Astrocyte of the cerebellum (primary cell): ENCODE results near the gene EIF3K.
A peak's percentile ranks its signal among the peaks of the same experiment; 100 is the strongest.

Experiments used
- DNase-seq: peaks from one replicate; pipeline ENCODE4 v3.0.0-alpha.2; 2011; ENCODE audit warnings: low read depth
- H3K4me3 ChIP-seq: 2 replicates; pipeline ENCODE4 v1.5.1; 2011; ENCODE audit warnings: mild to moderate bottlenecking, low read depth, low read length, moderate library complexity
- CTCF ChIP-seq: IDR thresholded peaks from 2 replicates; pipeline ENCODE4 v1.5.1; 2012; ENCODE audit warnings: low read length, low read depth, moderate library complexity, mild to moderate bottlenecking; ENCODE audit errors: missing control alignments
- in situ Hi-C: cut with HindIII; loops from 2 replicates; pipeline ENCODE4 v1.10.0; 2017; ENCODE audit warnings: low sequenced_read_pairs

EIF3K gene

GRCh38 chr19:38642176-38642575 is 23.2 kb downstream of the EIF3K start:
- in situ Hi-C loops, result no loop called here

GRCh38 chr19:38644719-38645118 is 25.7 kb downstream of the EIF3K start:
- in situ Hi-C loops, result no loop called here
- H3K4me3 ChIP-seq, result no peak overlapping the region
- TF ChIP-seq CTCF, result no peak
- DNase-seq, result no peak

More at GRCh38 chr19:38642176-38642575, 23.2 kb downstream of the EIF3K start:
- no peak overlapping the region for H3K4me3 ChIP-seq
- no peak for DNase-seq
- TF ChIP-seq CTCF, result no peak

- peak; percentile 88 for DNase-seq
- TF ChIP-seq CTCF, result no peak
- H3K4me3 ChIP-seq, result peak within 1 kb of the TSS; percentile 99
- in situ Hi-C loops, result no loop called here
Observed at GRCh38 chr19:38647368-38647965, 28.5 kb downstream of the EIF3K start, which contains the start of gene ACTN4. Gene ACTN4 (plus strand): TSS chr19:38647649. CDS start chr19:38647746, 97 bp downstream.

DNA sequence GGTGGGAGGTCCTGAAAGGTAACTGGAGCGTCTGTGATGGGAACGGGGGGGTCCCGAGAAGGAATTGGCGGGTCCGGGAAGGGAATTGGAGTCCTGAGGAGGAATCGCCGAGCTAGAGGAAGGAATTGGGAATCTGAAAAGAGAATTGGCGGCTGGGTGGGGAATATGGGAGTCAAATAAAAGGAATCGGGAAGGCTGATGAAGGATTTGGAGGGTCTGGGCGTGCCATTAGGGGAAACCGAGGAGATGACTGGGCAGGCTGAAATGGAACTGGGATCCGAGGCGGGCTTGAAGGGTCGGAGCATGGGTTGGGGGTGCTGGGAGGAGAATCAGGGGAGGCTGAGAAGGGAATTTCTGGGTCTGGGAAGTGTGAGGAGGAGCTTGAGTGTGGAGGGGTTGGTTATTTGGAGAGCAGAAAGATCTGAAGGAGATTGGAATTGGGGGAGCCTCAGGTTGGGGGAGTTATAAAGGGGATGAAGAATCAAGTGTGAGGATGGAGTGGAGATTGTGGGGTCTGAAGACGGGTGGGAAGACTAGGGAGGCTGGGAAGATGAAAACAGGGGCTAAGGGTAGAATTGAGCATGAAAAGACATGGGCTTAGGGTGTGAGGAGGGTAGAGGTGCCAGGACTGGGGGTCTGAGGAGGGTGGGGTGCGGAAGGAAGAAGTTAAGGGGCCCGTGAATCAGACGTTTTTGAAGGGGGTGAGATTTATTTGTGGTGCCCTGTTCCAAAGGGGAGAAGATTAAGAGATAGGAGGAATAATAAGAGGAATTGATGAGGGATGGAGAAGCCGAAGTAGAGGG is 29.2 kb downstream of the EIF3K start:
- peak overlapping the region; percentile 99 for H3K4me3 ChIP-seq
- no peak for DNase-seq
- in situ Hi-C loops, result no loop called here
- TF ChIP-seq CTCF, result no peak

DNA sequence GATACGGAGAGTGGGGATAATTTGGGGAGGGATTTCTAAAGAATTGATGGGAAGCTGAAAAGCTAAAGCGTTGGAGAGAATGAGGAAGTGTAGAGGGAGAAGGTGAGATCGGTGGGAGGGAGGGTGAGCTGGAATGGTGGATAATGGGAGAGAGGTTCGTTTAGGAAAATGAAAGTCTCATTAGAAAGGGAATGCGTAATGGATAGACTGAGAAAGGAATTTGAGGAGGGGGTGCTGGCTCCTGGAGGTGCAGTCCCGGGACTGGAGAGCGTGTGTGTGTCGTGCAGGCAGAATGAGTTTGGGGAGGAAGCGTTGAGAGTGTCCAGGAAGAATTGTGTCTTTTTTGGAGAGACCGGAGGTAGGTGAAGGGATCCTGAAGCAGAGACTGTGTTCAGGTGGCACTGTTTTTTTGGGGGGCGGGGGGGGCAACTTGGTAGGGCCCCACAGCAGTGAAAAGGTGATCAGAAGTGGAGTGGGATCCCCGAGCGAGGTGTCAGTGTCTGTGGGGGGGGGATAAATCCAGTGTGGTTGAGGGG is 29.8 kb downstream of the EIF3K start:
- TF ChIP-seq CTCF, result no peak
- in situ Hi-C loops, result no loop called here

DNA sequence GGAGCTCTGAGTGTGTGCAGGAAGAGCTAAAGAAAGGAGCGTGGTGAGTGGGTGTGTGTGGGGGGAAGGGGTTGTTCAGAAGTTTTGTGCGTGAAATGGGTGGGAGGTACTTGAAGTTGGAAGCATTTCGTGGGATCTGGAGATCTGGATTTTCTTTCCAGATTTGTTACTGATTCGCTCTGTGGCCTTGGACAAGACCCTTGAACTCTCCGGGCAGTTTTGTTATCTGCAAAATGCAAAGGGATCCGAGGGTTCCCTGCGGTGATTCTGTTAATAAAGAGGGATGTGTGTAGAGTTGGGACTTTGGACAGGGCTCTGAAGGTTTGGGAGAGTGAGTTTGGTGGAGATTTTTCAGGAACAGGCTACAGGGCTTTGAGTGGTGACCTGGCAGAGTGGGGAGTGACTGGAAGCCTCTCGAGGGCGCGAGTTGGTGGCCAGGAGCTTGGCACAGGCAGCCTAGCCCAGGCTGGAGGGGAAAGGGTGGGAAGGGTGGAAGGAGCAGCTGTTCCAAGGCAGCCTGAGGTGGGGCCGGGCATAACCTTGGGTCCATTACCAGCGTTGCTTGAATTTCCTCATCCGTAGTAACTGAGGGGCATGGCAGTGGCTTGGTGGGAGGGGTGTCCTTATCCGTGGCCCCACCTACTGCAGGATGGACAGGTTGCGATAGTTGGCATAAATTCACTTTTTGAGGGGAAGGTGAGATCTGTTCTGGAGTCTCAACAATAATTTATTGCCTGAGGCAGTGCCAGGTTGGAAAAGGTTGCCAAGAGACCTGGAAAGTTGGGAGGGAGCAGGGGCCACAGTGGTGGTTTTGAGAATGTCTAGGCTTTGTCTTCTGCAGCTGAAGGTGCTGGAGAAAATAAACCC is 30.6 kb downstream of the EIF3K start:
- in situ Hi-C loops, result no loop called here
- DNase-seq, result no peak
- TF ChIP-seq CTCF, result no peak
- peak overlapping the region; percentile 99 for H3K4me3 ChIP-seq

More for the DNA sequence above, 29.8 kb downstream of the EIF3K start:
- H3K4me3 ChIP-seq, result peak overlapping the region; percentile 99
- DNase-seq, result no peak
